Measurements from ENCODE around the gene ZNF177. TPM values are rescaled to one million over a fixed set of nuclear protein-coding genes. Genes with fewer than 3 reads are reported as not detected.
A peak's percentile ranks its signal among the peaks of the same experiment; 100 is the strongest.

Gene ZNF177
- total RNA-seq, 4 donors from 2014 or later = 2.1 to 4.5 (median 3.0) TPM

GRCh38 chr19:9323919-9324583 is 38.8 kb upstream of the ZNF177 start, which contains the start of gene ZNF559:
TSS of gene ZNF559 (plus strand) at chr19:9324179. CDS start at chr19:9338550, 14,371 bp downstream.
- Histone ChIP-seq H3K27ac (replicated peaks in 1 of 4) (peak within 1 kb of the TSS; percentile 85 to 92 (median 90)), H3K9me3 (peaks cover 4 to 42% (median 38%) of the 10 kb centered on the region in 4 donors), H3K27me3 (no peaks in the 10 kb centered on the region), H3K4me3 (peak within 1 kb of the TSS; percentile 66 to 87 (median 72)), H3K4me1 (peaks cover 7 to 20% (median 17%) of the 10 kb centered on the region in 4 donors), H3K36me3 (peaks cover 0 to 28% (median 6%) of the 10 kb centered on the region in 4 donors)
- intact Hi-C loops (cut with DNase I) = loop anchor here (2.0 to 10.0 kb wide), 2 partner anchors 13 to 211 kb away; partner anchors contain the start of gene ZNF426
- 0% methylated on average over 27 of the region's 48 CpGs for WGBS
- DNase-seq (ENCODE audit: extremely low spot score) = peak; percentile 98
- TF ChIP-seq, protein P1, sequence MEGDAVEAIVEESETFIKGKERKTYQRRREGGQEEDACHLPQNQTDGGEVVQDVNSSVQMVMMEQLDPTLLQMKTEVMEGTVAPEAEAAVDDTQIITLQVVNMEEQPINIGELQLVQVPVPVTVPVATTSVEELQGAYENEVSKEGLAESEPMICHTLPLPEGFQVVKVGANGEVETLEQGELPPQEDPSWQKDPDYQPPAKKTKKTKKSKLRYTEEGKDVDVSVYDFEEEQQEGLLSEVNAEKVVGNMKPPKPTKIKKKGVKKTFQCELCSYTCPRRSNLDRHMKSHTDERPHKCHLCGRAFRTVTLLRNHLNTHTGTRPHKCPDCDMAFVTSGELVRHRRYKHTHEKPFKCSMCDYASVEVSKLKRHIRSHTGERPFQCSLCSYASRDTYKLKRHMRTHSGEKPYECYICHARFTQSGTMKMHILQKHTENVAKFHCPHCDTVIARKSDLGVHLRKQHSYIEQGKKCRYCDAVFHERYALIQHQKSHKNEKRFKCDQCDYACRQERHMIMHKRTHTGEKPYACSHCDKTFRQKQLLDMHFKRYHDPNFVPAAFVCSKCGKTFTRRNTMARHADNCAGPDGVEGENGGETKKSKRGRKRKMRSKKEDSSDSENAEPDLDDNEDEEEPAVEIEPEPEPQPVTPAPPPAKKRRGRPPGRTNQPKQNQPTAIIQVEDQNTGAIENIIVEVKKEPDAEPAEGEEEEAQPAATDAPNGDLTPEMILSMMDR (IDR thresholded peaks at IDR 0.05) = peak in 2 of 3 experiments; percentile 16 to 23
- TF ChIP-seq POLR2AphosphoS5 (IDR thresholded peaks at IDR 0.05) = peak; percentile 67 to 92
- no peak for TF ChIP-seq EP300 (IDR thresholded peaks at IDR 0.05)

DNA sequence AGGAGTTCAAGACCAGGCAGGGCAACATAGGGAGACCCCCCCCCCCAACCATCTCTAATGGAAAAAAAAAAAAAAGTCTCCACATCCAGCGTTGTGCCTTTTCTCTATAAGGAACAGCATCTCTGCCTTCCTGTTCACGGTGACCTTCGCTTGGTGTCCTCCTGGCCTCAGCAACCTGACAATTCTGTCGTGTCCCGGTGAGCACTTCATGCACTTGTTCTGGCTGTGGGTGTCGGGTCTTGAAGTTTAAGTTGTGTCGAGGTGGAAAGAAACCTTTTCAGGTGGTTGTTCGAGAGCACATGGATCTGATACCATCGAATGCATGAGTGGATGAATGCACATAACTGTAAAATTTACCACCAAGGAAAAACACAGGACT is 38.2 kb upstream of the ZNF177 start:
- intact Hi-C loops (cut with DNase I) = loop anchor here (2.0 to 10.0 kb wide), 2 partner anchors 14 to 210 kb away; partner anchors contain the start of gene ZNF426
- peaks cover under 1 to 31% (median 8%) of the 10 kb centered on the region in 4 donors for H3K36me3 ChIP-seq
- 40% methylated on average over 9 of the region's 9 CpGs for WGBS
- no peaks in the 10 kb centered on the region for H3K27me3 ChIP-seq
- peak overlapping the region; percentile 66 to 87 (median 72) for H3K4me3 ChIP-seq
- H3K4me1 ChIP-seq = peaks cover 7 to 20% (median 17%) of the 10 kb centered on the region in 4 donors
- H3K27ac ChIP-seq (replicated peaks in 1 of 4) = peak overlapping the region; percentile 85 to 92 (median 90)
- TF ChIP-seq, protein P1 (IDR thresholded peaks at IDR 0.05) = no peak
- TF ChIP-seq EP300 (IDR thresholded peaks at IDR 0.05) (no peak), POLR2AphosphoS5 (IDR thresholded peaks at IDR 0.05) (no peak), POLR2A (IDR thresholded peaks at IDR 0.05; ENCODE audit: low read depth) (no peak)
- H3K9me3 ChIP-seq = peaks cover 7 to 47% (median 44%) of the 10 kb centered on the region in 4 donors
- DNase-seq (ENCODE audit: extremely low spot score) = no peak

DNA sequence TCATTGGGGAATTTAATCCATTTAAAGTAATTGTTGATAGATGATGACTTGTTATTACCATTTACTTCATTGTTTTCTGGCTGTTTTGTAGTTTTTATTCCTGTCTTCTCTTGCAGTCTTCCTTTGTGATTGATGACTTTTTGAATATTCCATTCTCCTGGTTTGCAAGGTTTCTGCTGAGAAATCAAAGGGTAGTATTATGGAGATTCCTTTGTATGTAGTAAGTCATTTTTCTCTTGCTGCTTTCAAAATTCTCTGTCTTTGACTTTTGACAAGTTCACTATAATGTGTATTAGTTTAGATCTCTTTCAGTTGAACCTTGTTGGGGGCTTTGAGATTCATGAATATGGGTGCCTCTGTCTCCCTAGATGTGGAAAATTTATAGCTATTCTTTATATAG is 32.8 kb upstream of the ZNF177 start:
- peaks cover under 1 to 5% (median 3%) of the 10 kb centered on the region in 4 donors for H3K4me1 ChIP-seq
- TF ChIP-seq EP300 (IDR thresholded peaks at IDR 0.05) = no peak
- no peak for TF ChIP-seq POLR2A (IDR thresholded peaks at IDR 0.05; ENCODE audit: low read depth)
- no peak for TF ChIP-seq POLR2AphosphoS5 (IDR thresholded peaks at IDR 0.05)
- TF ChIP-seq, protein P1 (IDR thresholded peaks at IDR 0.05) = no peak
- no peak for DNase-seq (ENCODE audit: extremely low spot score)
- no peak overlapping the region for H3K4me3 ChIP-seq
- no peak overlapping the region for H3K27ac ChIP-seq (replicated peaks in 1 of 4)
- H3K36me3 ChIP-seq = peaks cover 31 to 76% (median 42%) of the 10 kb centered on the region in 4 donors
- H3K9me3 ChIP-seq = peaks cover 10 to 98% (median 97%) of the 10 kb centered on the region in 4 donors
- intact Hi-C loops (cut with DNase I) = loop anchor here (10.0 kb wide), 1 partner anchor 205 kb away; the partner anchor contains the start of gene ZNF426
- H3K27me3 ChIP-seq = no peaks in the 10 kb centered on the region

DNA sequence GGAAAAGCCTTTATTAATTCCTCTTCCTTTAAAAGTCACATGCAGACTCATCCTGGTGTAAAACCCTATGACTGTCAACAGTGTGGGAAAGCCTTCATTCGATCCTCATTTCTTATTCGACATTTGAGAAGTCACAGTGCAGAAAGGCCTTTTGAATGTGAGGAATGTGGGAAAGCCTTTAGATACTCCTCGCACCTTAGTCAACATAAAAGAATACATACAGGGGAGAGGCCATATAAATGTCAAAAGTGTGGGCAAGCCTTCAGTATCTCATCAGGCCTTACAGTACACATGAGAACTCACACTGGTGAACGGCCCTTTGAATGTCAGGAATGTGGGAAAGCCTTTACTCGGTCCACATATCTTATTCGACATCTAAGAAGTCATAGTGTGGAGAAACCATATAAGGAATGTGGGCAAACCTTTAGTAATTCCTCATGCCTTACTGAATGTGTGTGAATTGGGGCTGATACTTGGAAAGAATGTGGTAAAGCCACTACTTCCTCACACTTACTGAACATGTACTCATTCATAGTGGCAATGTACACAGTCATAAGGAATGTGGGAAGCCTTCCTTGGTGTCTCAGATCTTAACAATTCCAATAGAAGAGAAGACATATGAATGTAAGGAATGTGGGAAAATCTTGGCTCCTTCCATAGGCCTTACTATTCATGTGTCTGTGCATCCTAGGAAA is 20.1 kb upstream of the ZNF177 start:
- Histone ChIP-seq H3K4me3 (no peak overlapping the region), H3K27ac (replicated peaks in 1 of 4) (no peak overlapping the region), H3K9me3 (peaks cover 29 to 100% (median 97%) of the 10 kb centered on the region in 4 donors), H3K27me3 (no peaks in the 10 kb centered on the region), H3K36me3 (peaks cover 66 to 81% (median 68%) of the 10 kb centered on the region in 4 donors), H3K4me1 (no peaks in the 10 kb centered on the region)
- TF ChIP-seq EP300 (IDR thresholded peaks at IDR 0.05) (no peak), POLR2AphosphoS5 (IDR thresholded peaks at IDR 0.05) (no peak), POLR2A (IDR thresholded peaks at IDR 0.05; ENCODE audit: low read depth) (no peak)
- TF ChIP-seq, protein P1 (IDR thresholded peaks at IDR 0.05) = no peak
- intact Hi-C loops (cut with DNase I) = no loop called here
- no peak for DNase-seq (ENCODE audit: extremely low spot score)
- 97% methylated on average over 6 of the region's 6 CpGs for WGBS
